Stimulated activated memory B cell treated with anti-CD40 and anti-IgM and Interleukin-4, amounts not matched to agents 10 μg/mL and 1 μg/mL and 100 μg/mL, for 72 hours (primary cell): Measurements from ENCODE around the gene COQ9.

Experiments used
- ATAC-seq: fragments of 150-1000 bp; cut with Tn5 transposase; 2 replicates; pipeline ENCODE4 v1.10.0; 2021
- H3K27ac Mint-ChIP-seq: one replicate; pipeline ENCODE4 v1.8.0; 2022; ENCODE audit warnings: mild to moderate bottlenecking, mixed read lengths
- H3K27me3 Mint-ChIP-seq: one replicate; pipeline ENCODE4 v1.8.0; 2022; ENCODE audit warnings: mixed read lengths
- H3K36me3 Mint-ChIP-seq: one replicate; pipeline ENCODE4 v1.8.0; 2022; ENCODE audit warnings: mixed read lengths
- H3K4me1 Mint-ChIP-seq: one replicate; pipeline ENCODE4 v1.8.0; 2022; ENCODE audit warnings: mixed read lengths
- H3K4me3 Mint-ChIP-seq: one replicate; pipeline ENCODE4 v1.8.0; 2022; ENCODE audit warnings: mild to moderate bottlenecking, moderate library complexity, mixed read lengths
- H3K9me3 Mint-ChIP-seq: one replicate; pipeline ENCODE4 v1.8.0; 2022; ENCODE audit warnings: mixed read lengths

Gene COQ9

DNA sequence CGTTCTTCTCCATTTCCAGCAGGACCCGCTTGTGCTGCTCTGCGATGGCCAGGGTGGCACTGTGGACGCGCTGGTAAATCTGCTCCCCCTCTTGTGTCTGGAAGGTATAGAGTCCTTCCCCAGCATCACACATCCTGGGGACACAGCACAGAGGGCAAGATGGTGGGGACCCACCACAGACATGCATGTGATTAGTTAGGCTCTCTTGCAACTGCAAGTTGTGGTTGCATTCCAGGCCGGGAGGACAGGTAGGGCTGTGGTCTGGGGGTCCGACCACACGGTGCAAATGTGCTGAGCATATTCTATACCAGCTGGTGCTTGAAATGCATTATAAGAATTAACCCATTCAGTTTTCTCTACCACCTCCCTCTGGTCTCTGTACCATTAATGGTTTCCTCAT lies 26.6 kb downstream of the COQ9 start:
- Mint-ChIP-seq H3K36me3 (peaks cover 27% of the 10 kb centered on the region), H3K4me1 (peaks cover 36% of the 10 kb centered on the region), H3K4me3 (no peak overlapping the region), H3K9me3 (no peaks in the 10 kb centered on the region), H3K27ac (no peak overlapping the region), H3K27me3 (no peaks in the 10 kb centered on the region)
- ATAC-seq: no peak

DNA sequence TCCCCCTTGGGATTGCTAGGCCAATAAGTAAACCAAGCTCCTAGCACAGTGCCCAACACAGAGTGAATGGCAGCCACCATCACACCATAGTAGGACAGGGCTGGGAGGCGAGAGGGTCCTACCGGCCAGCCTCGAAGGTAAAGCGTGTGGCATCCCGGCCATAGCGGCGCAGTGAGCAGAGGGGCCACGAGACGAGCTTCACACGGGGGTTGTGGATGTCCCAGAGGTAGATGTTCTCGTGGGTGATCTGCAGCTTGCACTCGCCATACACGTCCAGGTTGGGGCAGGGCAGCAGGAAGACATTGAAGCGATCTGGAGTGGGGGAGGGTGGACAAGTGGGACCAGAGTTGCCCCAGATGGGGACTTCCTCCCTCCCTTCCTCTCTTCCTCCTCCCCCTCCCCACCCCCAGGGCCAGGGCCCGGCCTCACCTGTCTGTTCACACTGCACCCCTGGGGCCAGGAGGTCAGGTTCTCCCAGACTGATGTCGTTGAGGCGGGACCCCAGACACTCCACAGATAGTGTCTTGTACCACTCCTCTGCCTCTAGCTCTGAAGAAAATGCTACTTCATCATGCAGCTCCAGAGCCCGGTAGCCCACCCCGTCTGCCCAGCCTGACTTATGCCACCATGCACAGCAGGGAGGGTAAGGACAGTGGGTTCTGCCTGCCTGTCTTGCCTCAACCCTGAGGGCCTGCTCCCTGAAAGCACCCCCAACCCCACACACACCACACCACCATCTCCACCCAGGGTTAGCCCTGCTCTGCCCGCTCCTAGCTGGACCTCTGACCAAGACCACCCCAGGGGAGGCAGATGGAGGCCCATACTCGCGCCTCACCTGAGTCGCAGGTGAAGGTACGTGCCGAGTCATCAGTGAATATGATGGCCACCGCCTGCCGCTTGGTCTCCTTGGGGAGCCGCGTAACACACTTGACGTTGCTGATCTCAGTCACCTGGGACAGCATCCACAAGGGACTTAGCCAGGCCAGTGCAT lies 27.7 kb downstream of the COQ9 start:
- Mint-ChIP-seq H3K4me1 (peaks cover 46% of the 10 kb centered on the region), H3K27me3 (no peaks in the 10 kb centered on the region), H3K27ac (peak overlapping the region; percentile 44), H3K4me3 (no peak overlapping the region), H3K9me3 (no peaks in the 10 kb centered on the region), H3K36me3 (peaks cover 16% of the 10 kb centered on the region)
- no peak for ATAC-seq

DNA sequence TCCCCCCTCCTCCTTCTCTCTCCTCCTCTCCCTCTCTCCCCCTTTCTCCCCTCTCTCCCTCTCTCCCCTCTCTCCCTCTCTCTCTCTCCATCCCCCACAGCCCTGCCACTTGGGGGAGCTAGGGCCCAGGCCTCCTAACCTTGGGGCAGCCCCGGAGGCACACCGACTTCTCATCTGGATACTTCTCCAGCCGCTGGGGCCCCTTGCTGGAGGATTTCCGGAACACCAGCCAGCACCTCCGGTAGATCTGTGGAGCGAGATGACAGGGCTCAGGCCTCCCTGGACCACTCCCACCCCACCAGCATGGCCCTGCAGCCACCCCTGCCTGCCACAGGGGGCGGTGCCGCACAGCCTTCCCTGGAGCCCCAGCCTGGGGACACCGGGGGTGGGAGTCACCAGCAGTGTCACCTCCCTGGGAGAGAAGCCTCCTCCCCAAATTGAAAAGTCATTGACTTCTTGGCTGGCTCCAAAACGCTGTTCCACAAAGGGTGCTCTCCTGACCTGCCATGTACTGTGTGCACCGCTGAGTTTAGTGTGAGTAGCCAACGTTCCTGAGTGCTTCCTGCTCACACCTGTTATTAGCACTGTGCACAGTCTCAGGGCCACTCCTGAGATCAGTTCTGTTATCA lies 28.5 kb downstream of the COQ9 start:
- peaks cover 12% of the 10 kb centered on the region for H3K36me3 Mint-ChIP-seq
- H3K27ac Mint-ChIP-seq: peak overlapping the region; percentile 44
- peaks cover 50% of the 10 kb centered on the region for H3K4me1 Mint-ChIP-seq
- H3K9me3 Mint-ChIP-seq: no peaks in the 10 kb centered on the region
- ATAC-seq: peak; percentile 84
- peaks cover 8% of the 10 kb centered on the region for H3K27me3 Mint-ChIP-seq
- peak overlapping the region; percentile 19 for H3K4me3 Mint-ChIP-seq

GRCh38 chr16:57476546-57477410 lies 29.5 kb downstream of the COQ9 start:
- ATAC-seq: no peak
- H3K27ac Mint-ChIP-seq: no peak overlapping the region

DNA sequence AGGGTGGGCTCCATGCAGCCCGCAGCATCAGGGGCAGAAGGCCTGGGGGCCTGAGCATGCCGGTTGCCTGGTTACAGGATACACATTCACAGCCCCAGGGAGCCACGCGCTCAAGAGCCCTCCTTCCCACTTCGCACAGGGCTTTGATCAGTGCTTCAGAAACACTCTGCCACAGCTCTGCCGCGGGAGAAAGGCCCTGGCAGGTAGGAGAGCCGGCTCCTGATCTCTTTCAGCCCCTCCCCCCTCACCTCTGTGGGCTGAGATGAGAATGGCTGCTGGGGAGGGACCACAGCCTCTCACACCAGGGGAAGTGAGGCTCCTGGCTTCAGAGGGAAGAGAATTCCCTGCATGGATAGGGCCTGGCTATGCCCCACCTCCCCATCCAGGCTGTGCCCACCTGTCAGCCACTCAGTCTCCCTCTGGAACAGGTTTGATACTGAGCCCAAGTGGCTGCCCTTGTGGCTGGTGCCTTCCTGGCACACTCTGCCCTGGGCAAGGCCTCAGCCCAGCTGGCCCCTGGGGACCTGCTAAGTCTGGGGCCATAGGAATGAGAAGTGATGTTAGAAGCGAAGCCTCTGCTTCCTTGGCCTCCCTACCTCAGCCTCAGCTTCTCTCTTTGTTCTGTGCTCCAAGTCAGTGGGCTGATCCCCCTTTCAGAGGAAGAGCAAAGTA lies 30.4 kb downstream of the COQ9 start:
- peaks cover 50% of the 10 kb centered on the region for H3K4me1 Mint-ChIP-seq
- H3K27ac Mint-ChIP-seq: no peak overlapping the region
- ATAC-seq: no peak
- no peaks in the 10 kb centered on the region for H3K36me3 Mint-ChIP-seq
- H3K4me3 Mint-ChIP-seq: no peak overlapping the region
- H3K9me3 Mint-ChIP-seq: no peaks in the 10 kb centered on the region
- peaks cover 27% of the 10 kb centered on the region for H3K27me3 Mint-ChIP-seq

More at GRCh38 chr16:57476546-57477410, 29.5 kb downstream of the COQ9 start:
- no peak overlapping the region for H3K4me3 Mint-ChIP-seq
- peaks cover 5% of the 10 kb centered on the region for H3K36me3 Mint-ChIP-seq
- peaks cover 50% of the 10 kb centered on the region for H3K4me1 Mint-ChIP-seq
- H3K27me3 Mint-ChIP-seq: peaks cover 18% of the 10 kb centered on the region
- H3K9me3 Mint-ChIP-seq: no peaks in the 10 kb centered on the region

DNA sequence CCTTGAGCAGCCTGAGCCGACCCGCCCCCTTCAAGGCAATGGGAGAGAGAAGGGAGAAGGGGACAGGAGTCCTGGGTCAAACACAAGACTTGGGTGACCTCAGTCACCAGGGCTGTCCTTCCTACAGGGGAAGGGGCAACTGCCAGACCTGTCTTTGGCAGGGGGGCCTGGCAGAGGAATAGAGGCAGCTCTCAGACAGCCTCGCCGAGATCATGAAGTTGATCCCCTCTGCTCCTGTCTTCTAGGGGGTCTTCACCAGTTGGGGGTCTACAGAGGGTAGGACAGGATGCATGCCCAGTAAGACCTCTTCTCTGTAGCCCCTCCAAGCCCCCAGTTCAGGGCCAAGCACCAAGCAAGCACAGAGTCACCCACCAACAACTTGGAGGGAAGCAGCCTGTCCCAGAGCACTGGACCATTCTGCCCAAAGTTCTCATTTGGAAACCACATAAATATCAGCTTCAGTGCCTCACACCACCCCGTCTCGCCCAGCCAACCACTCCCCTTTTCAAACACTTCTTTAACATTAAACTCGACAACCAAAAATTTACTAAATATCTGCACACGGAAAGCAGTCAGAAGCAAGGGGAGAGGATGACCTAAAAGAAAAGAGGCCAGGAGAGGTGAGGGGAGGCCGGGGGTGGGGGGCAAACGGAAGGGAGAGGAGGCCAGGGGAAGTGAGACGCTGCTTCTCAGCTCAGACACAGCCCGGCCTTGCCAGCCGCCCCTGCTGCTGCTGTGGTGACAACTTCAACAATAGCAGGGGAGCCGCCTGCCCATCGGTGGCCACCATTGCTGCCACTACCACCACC lies 31.3 kb downstream of the COQ9 start:
- Mint-ChIP-seq H3K27ac (peak overlapping the region; percentile 24), H3K4me3 (peak overlapping the region; percentile 75), H3K27me3 (peaks cover 29% of the 10 kb centered on the region), H3K9me3 (no peaks in the 10 kb centered on the region), H3K36me3 (no peaks in the 10 kb centered on the region), H3K4me1 (peaks cover 50% of the 10 kb centered on the region)
- ATAC-seq: peak; percentile 65

- no peaks in the 10 kb centered on the region for H3K36me3 Mint-ChIP-seq
- H3K4me3 Mint-ChIP-seq: peak overlapping the region; percentile 57
- peak overlapping the region; percentile 24 for H3K27ac Mint-ChIP-seq
- ATAC-seq: no peak
- H3K9me3 Mint-ChIP-seq: no peaks in the 10 kb centered on the region
- peaks cover 50% of the 10 kb centered on the region for H3K4me1 Mint-ChIP-seq
- H3K27me3 Mint-ChIP-seq: peaks cover 29% of the 10 kb centered on the region
Observed at GRCh38 chr16:57479205-57479975, 32.1 kb downstream of the COQ9 start.

- no peak overlapping the region for H3K4me3 Mint-ChIP-seq
- H3K27ac Mint-ChIP-seq: peak overlapping the region; percentile 24
- ATAC-seq: no peak
- peaks cover 50% of the 10 kb centered on the region for H3K4me1 Mint-ChIP-seq
- H3K9me3 Mint-ChIP-seq: no peaks in the 10 kb centered on the region
- no peaks in the 10 kb centered on the region for H3K36me3 Mint-ChIP-seq
- H3K27me3 Mint-ChIP-seq: peaks cover 33% of the 10 kb centered on the region
Observed at GRCh38 chr16:57479976-57480753, 32.9 kb downstream of the COQ9 start.

- no peak overlapping the region for H3K4me3 Mint-ChIP-seq
- no peaks in the 10 kb centered on the region for H3K36me3 Mint-ChIP-seq
- H3K27me3 Mint-ChIP-seq: peaks cover 39% of the 10 kb centered on the region
- H3K9me3 Mint-ChIP-seq: no peaks in the 10 kb centered on the region
- no peak overlapping the region for H3K27ac Mint-ChIP-seq
- H3K4me1 Mint-ChIP-seq: peaks cover 50% of the 10 kb centered on the region
- ATAC-seq: no peak
Observed at GRCh38 chr16:57480754-57481230, 33.5 kb downstream of the COQ9 start.

DNA sequence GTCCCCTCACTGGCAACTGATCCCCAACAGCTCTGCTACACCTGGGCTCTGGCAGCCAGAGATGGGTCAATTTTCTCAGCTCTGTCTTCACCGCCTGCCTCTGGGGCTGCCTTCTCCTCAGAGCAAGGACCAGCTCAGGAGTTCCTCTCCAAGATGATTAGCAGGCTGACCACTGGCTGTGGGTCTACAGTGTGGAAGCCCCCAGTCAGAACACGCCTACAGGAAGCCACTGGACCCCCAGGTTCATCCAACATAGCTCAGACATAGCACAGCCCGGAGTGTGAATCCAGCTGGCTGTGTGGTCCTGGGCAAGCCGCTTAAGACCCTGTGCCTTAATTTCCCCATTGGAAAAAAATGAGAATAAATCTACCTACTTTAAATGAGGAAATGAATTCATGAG lies 34.1 kb downstream of the COQ9 start:
- ATAC-seq: no peak
- no peaks in the 10 kb centered on the region for H3K36me3 Mint-ChIP-seq
- H3K4me1 Mint-ChIP-seq: peaks cover 48% of the 10 kb centered on the region
- H3K9me3 Mint-ChIP-seq: no peaks in the 10 kb centered on the region
- peaks cover 40% of the 10 kb centered on the region for H3K27me3 Mint-ChIP-seq
- no peak overlapping the region for H3K27ac Mint-ChIP-seq
- no peak overlapping the region for H3K4me3 Mint-ChIP-seq

DNA sequence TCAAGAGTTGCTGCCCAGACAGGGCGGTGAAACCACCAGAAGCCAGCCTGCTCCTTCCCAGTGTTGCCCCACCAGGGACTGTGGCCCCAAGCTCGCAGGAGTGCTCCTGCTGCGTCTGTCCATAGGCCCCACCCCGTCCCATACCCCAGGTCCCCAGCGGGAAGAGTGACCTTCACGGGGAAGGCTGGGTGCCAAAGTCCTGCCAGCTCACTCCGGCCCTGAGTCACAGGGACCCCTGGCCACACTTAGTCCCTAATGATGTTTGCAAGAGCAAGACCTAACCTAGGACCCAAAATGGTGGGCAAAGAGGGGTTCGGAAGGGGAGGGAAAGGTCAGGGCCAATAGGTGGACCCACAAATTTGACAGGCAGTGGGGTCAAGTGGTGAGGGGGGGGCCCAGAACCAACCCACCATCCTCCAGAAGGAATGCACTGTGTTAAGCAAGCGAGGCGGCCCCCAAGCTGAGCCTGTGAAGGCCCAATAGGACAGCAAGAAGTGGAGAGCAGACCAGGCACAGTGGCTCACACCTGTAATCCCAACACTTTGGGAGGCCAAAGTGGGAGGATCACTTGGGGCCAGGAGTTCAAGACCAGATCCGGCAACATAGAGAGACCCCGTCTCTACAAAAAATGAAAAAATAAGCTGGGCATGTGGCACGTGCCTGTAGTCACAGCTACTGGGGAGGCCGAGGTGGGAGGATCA lies 35.7 kb downstream of the COQ9 start:
- Mint-ChIP-seq H3K36me3 (no peaks in the 10 kb centered on the region), H3K4me3 (no peak overlapping the region), H3K9me3 (no peaks in the 10 kb centered on the region), H3K27me3 (peaks cover 40% of the 10 kb centered on the region), H3K27ac (no peak overlapping the region), H3K4me1 (peaks cover 53% of the 10 kb centered on the region)
- ATAC-seq: no peak

- Mint-ChIP-seq H3K9me3 (no peaks in the 10 kb centered on the region), H3K4me3 (no peak overlapping the region), H3K27me3 (peaks cover 40% of the 10 kb centered on the region), H3K4me1 (peaks cover 44% of the 10 kb centered on the region), H3K27ac (no peak overlapping the region), H3K36me3 (no peaks in the 10 kb centered on the region)
- ATAC-seq: no peak
Observed at GRCh38 chr16:57483725-57484514, 36.6 kb downstream of the COQ9 start.
